ENCODE data around the gene ZNF821.
"Not testable (repeated sequence)": the region's sequence is repeated elsewhere in the genome, so short reads cannot be mapped to it uniquely, and the experiment has no call there.

The ZNF821 gene

GRCh38 chr16:71865173-71865863, 18.7 kb downstream of the ZNF821 start:
- in situ Hi-C loops (cut with MboI; ENCODE audit: low sequenced_read_pairs), result no loop called here

GRCh38 chr16:71863995-71864394, 20.0 kb downstream of the ZNF821 start:
- in situ Hi-C loops (cut with MboI; ENCODE audit: low sequenced_read_pairs), result no loop called here

GRCh38 chr16:71859762-71860521, 24.0 kb downstream of the ZNF821 start:
- in situ Hi-C loops (cut with MboI; ENCODE audit: low sequenced_read_pairs), result no loop called here

- in situ Hi-C loops (cut with MboI; ENCODE audit: low sequenced_read_pairs), result no loop called here
These were observed 27.9 kb downstream of the ZNF821 start for GRCh38 chr16:71855937-71856662.

- in situ Hi-C loops (cut with MboI; ENCODE audit: low sequenced_read_pairs), result no loop called here
These were observed 29.5 kb downstream of the ZNF821 start for GRCh38 chr16:71854369-71854948.

- in situ Hi-C loops (cut with MboI; ENCODE audit: low sequenced_read_pairs), result no loop called here
These were observed 30.6 kb downstream of the ZNF821 start for GRCh38 chr16:71853413-71853812.

GRCh38 chr16:71852561-71852960, 31.4 kb downstream of the ZNF821 start:
- in situ Hi-C loops (cut with MboI; ENCODE audit: low sequenced_read_pairs), result no loop called here

- in situ Hi-C loops (cut with MboI; ENCODE audit: low sequenced_read_pairs), result no loop called here
These were observed 31.8 kb downstream of the ZNF821 start for GRCh38 chr16:71852158-71852557.

GRCh38 chr16:71851746-71852145, 32.2 kb downstream of the ZNF821 start:
- in situ Hi-C loops (cut with MboI; ENCODE audit: low sequenced_read_pairs), result no loop called here

GRCh38 chr16:71848622-71849021, 35.4 kb downstream of the ZNF821 start:
- in situ Hi-C loops (cut with MboI; ENCODE audit: low sequenced_read_pairs), result no loop called here

- in situ Hi-C loops (cut with MboI; ENCODE audit: low sequenced_read_pairs), result no loop called here
These were observed 36.9 kb downstream of the ZNF821 start for GRCh38 chr16:71847096-71847495.

- in situ Hi-C loops (cut with MboI; ENCODE audit: low sequenced_read_pairs), result no loop called here
These were observed 37.6 kb downstream of the ZNF821 start for GRCh38 chr16:71846431-71846830.

GRCh38 chr16:71845639-71846430, 38.1 kb downstream of the ZNF821 start, which contains the start of gene ATXN1L:
Gene ATXN1L (plus strand): TSS chr16:71845976. CDS start chr16:71849741, 3,765 bp downstream.
- in situ Hi-C loops (cut with MboI; ENCODE audit: low sequenced_read_pairs), result no loop called here

GRCh38 chr16:71843572-71843971, 40.4 kb downstream of the ZNF821 start:
- in situ Hi-C loops (cut with MboI; ENCODE audit: low sequenced_read_pairs), result no loop called here

GRCh38 chr16:71840052-71840451, 43.9 kb downstream of the ZNF821 start:
- in situ Hi-C loops (cut with MboI; ENCODE audit: low sequenced_read_pairs), result no loop called here

GRCh38 chr16:71837150-71837549, 46.8 kb downstream of the ZNF821 start:
- in situ Hi-C loops (cut with MboI; ENCODE audit: low sequenced_read_pairs), result no loop called here

GRCh38 chr16:71834291-71834690, 49.7 kb downstream of the ZNF821 start:
- in situ Hi-C loops (cut with MboI; ENCODE audit: low sequenced_read_pairs), result no loop called here

GRCh38 chr16:71832112-71832511, 51.9 kb downstream of the ZNF821 start:
- in situ Hi-C loops (cut with MboI; ENCODE audit: low sequenced_read_pairs), result not testable (repeated sequence)

GRCh38 chr16:71831698-71832097, 52.3 kb downstream of the ZNF821 start:
- in situ Hi-C loops (cut with MboI; ENCODE audit: low sequenced_read_pairs), result not testable (repeated sequence)

GRCh38 chr16:71830359-71830758, 53.6 kb downstream of the ZNF821 start:
- in situ Hi-C loops (cut with MboI; ENCODE audit: low sequenced_read_pairs), result no loop called here

Data from HL-60/S4 (cell line).